GM19468 (cell line): ENCODE measurements around the gene AK1.

Source experiments
- ATAC-seq: cut with Tn5 transposase; IDR thresholded peaks from one replicate; pipeline ENCODE4 v1.9.1; 2021; ENCODE audit warnings: mild to moderate bottlenecking, moderate library complexity, moderate number of reproducible peaks; ENCODE audit not compliant: unreplicated experiment; ENCODE audit errors: extremely low read depth

Gene AK1, protein sequence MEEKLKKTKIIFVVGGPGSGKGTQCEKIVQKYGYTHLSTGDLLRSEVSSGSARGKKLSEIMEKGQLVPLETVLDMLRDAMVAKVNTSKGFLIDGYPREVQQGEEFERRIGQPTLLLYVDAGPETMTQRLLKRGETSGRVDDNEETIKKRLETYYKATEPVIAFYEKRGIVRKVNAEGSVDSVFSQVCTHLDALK

GRCh38 chr9:127877566-127877998 lies at the start of gene AK1:
AK1 (minus strand) TSS chr9:127877675; CDS start chr9:127874617, 3,058 bp downstream.
- ATAC-seq: no peak

- no peak for ATAC-seq
These were observed 49.4 kb upstream of the AK1 start for GRCh38 chr9:127926906-127927200.

GRCh38 chr9:127925959-127926905 lies 48.8 kb upstream of the AK1 start:
- no peak for ATAC-seq

- ATAC-seq: no peak
These were observed 47.4 kb upstream of the AK1 start for GRCh38 chr9:127924736-127925444.

GRCh38 chr9:127923771-127924170 lies 46.3 kb upstream of the AK1 start:
- ATAC-seq: no peak

- no peak for ATAC-seq
These were observed 45.6 kb upstream of the AK1 start for GRCh38 chr9:127923046-127923445.

GRCh38 chr9:127921557-127922120 lies 44.2 kb upstream of the AK1 start:
- ATAC-seq: no peak

DNA sequence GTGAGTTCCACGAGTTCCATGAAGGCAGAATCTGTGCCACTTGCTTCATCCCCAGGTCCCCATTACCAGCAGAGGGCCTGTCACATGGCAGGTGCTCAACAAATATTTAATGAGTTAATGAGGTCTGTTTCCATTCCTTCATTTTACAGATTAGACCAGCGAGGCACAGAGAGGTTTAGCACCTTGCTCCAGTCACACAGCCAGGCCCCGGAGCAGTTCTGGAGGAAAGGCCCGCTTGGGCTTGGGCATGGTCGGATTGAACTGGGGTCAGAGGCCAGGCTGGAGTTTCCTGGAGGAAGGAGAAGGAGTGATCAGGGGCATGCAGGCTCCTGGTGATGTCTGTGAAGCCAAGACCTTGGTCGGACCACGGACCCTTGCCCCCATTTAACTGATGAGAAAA lies 43.3 kb upstream of the AK1 start:
- ATAC-seq: no peak

DNA sequence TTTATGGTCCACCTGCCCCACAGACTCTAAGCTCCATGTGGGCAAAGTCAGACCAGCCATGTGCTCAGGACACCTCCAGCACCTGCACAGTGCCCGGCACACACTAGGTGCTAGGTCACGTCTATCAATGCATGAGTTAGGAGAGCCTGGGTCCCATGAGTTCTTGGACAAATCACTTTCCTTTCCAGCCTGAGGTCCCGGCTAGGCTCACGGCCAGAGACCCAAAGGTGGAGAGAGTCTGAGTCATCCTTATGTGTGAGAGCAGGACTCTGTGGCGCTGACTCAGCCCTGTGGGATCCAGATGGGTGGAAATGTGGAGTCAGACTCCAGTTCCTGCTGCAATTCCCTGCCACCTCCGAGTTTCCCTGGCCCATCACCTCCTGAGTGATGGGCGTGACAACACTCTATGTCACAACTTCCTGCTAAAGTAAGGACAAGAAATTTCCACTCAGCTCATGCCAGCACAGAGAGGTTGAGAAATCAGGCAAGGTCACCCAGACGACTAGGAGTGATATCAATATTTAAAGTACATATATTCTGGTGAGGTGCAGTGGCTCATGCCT lies 41.9 kb upstream of the AK1 start:
- no peak for ATAC-seq

- ATAC-seq: no peak
These were observed 41.0 kb upstream of the AK1 start for GRCh38 chr9:127918183-127919107.

DNA sequence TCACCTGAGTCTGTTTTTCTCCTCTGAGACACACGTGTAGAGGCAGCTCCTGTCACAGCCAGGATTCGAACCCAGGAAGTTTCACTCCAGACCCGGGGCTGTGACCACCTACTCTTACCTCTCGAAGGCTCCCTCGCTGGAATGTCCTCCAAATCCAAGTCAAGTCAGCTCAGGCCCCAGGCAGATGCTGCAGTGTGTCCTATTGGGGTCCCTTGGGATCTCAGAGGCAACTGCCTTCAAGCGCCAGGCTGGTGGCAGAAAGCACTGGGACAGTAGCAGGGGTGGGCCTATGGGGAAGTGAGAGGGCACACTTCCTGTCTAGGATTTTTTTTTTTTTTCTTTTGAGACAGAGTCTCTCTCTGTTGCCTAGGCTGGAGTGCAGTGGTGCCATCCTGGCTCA lies 40.1 kb upstream of the AK1 start:
- ATAC-seq: no peak

- ATAC-seq: peak; percentile 70
These were observed 39.5 kb upstream of the AK1 start, which contains the start of gene ST6GALNAC4 for GRCh38 chr9:127916720-127917581. ST6GALNAC4 (minus strand) TSS chr9:127917041; CDS start chr9:127916419, 622 bp downstream.

GRCh38 chr9:127915801-127916719 lies 38.6 kb upstream of the AK1 start:
- no peak for ATAC-seq

GRCh38 chr9:127915325-127915752 lies 37.9 kb upstream of the AK1 start:
- no peak for ATAC-seq

DNA sequence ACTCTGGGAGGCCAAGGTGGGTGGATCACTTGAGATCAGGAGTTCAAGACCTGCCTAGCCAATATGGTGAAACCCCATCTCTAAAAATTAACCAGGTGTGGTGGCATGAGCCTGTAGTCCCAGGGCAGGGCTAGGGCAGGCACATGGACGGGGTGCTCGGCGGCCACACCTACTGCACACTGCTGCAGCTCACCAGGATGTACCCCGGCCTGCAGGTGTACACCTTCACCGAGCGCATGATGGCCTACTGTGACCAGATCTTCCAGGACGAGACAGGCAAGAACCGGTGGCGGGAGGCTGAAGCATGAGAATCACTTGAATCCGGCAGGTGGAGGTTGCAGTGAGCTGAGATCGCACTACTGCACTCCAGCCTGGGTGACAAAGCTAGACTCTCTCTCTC lies 36.2 kb upstream of the AK1 start:
- ATAC-seq: no peak

DNA sequence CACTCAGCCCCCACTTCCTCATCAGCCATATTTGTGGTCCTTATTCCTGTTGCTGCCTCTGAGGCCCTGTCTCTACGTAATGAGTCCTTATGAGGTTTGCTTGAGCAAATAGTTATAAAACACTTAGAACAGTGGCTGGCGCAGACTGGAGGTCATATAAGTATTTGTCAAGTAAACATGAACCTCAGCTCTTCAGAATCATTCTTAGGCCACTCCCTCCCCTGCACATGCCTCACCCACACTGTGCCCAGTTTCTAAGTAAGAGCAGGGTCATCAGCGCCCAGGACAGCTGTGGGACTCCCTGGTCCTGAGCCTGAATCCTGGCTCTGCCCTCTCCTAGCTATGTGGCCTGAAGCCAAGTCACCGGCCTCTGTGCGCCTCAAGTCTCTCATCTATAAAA lies 35.4 kb upstream of the AK1 start:
- no peak for ATAC-seq

- no peak for ATAC-seq
These were observed 34.8 kb upstream of the AK1 start for GRCh38 chr9:127912296-127912695.
